Activated CD4-positive, alpha-beta T cell treated with anti-CD3 and anti-CD28 coated beads, Interleukin-2, amount 10 ng/mL, durations not matched to agents 24 days and 14 days (primary cell): Measurements from ENCODE around the gene SPATA20. TPM values are rescaled to one million over a fixed set of nuclear protein-coding genes. Genes with fewer than 3 reads are reported as not detected.

Experiments
- DNase-seq: peaks from one replicate; pipeline ENCODE4 v3.0.0; 2022
- H3K27ac Mint-ChIP-seq: one replicate; pipeline ENCODE4 v1.8.0; 2022; ENCODE audit warnings: mild to moderate bottlenecking, mixed read lengths
- H3K27me3 Mint-ChIP-seq: one replicate; pipeline ENCODE4 v1.8.0; 2022; ENCODE audit warnings: mixed read lengths
- H3K36me3 Mint-ChIP-seq: one replicate; pipeline ENCODE4 v1.8.0; 2022; ENCODE audit warnings: low read depth, mild to moderate bottlenecking, mixed read lengths
- H3K4me1 Mint-ChIP-seq: one replicate; pipeline ENCODE4 v1.8.0; 2021; ENCODE audit warnings: mixed read lengths
- H3K4me3 Mint-ChIP-seq: one replicate; pipeline ENCODE4 v1.8.0; 2022; ENCODE audit warnings: mild to moderate bottlenecking, moderate library complexity, mixed read lengths
- H3K9me3 Mint-ChIP-seq: one replicate; pipeline ENCODE4 v1.8.0; 2021; ENCODE audit warnings: mixed read lengths
- intact Hi-C: fragments of 100-400 bp; cut with micrococcal nuclease; formaldehyde crosslinking; loops from one replicate; pipeline ENCODE4 v1.15.1; 2023
- total RNA-seq: library from RNA; stranded (reverse); gene quantifications from 2 replicates; pipeline ENCODE4 v1.2.3, GENCODE V29; 2022

The SPATA20 gene
- total RNA-seq, 1 donor from 2014 or later, result 21.6 TPM

DNA sequence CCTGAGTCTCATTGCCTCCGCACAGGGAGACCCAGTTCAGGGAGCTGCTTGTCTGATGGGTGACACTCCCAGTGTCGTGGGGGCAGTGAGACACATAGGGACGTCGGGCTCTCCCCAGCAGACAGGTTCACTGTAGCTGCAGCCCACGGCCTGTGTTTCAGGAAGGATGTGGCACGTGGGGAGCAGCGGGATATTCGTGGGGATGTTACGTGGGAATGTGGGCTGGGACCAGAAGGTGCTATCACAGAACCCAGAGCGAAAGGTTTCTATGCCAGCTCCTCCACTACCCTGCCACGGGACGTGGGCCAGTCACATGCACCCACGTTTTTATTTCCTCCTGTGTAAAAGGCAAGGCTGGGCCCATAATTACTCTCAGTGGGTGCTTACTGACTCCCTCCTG lies 29.9 kb downstream of the SPATA20 start:
- no peaks in the 10 kb centered on the region for H3K9me3 Mint-ChIP-seq
- DNase-seq, result no peak
- H3K4me1 Mint-ChIP-seq, result no peaks in the 10 kb centered on the region
- H3K27ac Mint-ChIP-seq, result no peak overlapping the region
- intact Hi-C loops, result no loop called here
- no peaks in the 10 kb centered on the region for H3K36me3 Mint-ChIP-seq
- H3K27me3 Mint-ChIP-seq, result no peaks in the 10 kb centered on the region
- no peak overlapping the region for H3K4me3 Mint-ChIP-seq

DNA sequence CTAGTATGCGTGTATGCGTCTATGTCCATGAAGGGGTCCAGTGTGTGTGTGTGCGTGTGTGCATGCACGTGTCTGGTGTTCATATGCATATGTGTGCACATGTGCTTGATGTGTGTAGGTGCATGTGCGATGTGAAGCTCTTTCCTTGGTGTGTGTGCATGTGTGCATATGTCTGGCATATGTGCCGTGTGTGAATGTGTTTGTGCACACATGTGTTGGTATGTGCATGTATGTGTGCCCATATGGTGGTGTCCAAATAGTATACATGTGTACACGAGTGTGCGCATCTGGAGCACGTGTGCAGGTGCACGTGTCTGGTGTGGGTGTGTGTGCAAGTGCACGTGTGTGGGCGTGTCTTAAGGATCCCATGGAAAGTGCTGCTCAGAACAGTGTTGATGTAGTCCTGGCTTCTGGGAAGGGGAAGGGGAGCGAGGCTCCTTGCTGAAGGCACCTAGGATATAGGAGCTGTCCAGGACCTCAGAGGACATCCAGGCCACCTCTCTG lies 30.5 kb downstream of the SPATA20 start:
- H3K4me1 Mint-ChIP-seq, result no peaks in the 10 kb centered on the region
- H3K27ac Mint-ChIP-seq, result peak overlapping the region; percentile 1
- no peak for DNase-seq
- intact Hi-C loops, result no loop called here
- H3K9me3 Mint-ChIP-seq, result no peaks in the 10 kb centered on the region
- H3K27me3 Mint-ChIP-seq, result no peaks in the 10 kb centered on the region
- no peaks in the 10 kb centered on the region for H3K36me3 Mint-ChIP-seq
- H3K4me3 Mint-ChIP-seq, result no peak overlapping the region

DNA sequence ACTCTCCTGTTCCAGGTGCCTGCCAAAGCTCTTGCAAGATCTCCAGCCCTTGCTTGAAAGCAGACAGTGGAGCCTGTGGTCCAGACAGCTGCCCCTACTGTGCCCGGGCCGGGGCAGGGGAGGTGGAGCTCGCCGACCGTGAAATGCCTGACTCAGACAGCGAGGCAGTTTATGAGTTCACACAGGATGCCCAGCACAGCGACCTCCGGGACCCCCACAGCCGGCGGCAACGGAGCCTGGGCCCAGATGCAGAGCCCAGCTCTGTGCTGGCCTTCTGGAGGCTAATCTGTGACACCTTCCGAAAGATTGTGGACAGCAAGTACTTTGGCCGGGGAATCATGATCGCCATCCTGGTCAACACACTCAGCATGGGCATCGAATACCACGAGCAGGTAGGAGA lies 31.2 kb downstream of the SPATA20 start:
- Mint-ChIP-seq H3K36me3 (no peaks in the 10 kb centered on the region), H3K27ac (no peak overlapping the region), H3K4me3 (no peak overlapping the region), H3K27me3 (no peaks in the 10 kb centered on the region), H3K4me1 (no peaks in the 10 kb centered on the region), H3K9me3 (no peaks in the 10 kb centered on the region)
- intact Hi-C loops, result no loop called here
- no peak for DNase-seq

DNA sequence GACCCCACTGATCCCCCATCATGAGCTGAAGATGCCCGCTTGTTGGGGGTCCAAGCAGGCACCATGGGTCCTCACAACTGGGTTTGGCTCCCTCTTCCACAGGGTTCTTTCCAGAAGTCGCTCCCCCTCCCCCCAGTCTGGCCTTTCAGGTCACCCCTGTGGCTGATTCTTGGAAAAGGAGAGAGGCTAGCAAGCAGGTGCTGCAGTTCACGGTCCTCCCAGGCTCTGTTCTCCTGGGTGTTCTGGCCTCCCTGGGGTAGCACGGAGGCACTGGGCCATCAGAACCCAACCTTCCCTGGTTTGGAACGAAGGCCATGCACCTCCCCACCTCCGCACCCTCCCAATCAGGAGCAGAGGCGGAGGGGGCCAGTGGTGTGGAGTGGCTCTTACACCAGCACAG lies 32.4 kb downstream of the SPATA20 start:
- intact Hi-C loops, result no loop called here
- Mint-ChIP-seq H3K27ac (no peak overlapping the region), H3K4me1 (no peaks in the 10 kb centered on the region), H3K9me3 (no peaks in the 10 kb centered on the region), H3K36me3 (no peaks in the 10 kb centered on the region), H3K4me3 (no peak overlapping the region), H3K27me3 (peaks cover 6% of the 10 kb centered on the region)
- no peak for DNase-seq

DNA sequence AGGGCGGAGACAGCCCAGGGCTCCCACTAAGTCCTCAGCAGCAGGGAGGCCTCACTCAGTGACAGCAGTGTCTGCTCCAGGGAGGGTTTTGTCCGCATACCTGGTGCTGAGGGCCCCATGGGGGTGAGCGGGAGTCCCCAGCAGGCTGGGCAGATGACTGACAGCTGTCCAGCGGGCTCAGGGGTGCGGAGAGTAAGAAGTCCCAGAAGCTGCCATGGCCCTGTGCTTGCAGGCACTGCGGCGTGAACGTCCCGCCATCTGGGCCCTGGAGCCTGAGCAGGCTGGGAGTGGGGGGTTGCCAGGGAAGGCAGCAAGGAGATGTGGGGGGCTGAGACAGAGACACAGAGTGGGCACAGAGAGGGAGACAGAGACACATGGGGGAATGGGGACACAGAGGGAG lies 33.7 kb downstream of the SPATA20 start:
- intact Hi-C loops, result no loop called here
- peaks cover 7% of the 10 kb centered on the region for H3K27me3 Mint-ChIP-seq
- H3K4me3 Mint-ChIP-seq, result no peak overlapping the region
- no peaks in the 10 kb centered on the region for H3K36me3 Mint-ChIP-seq
- no peak overlapping the region for H3K27ac Mint-ChIP-seq
- H3K9me3 Mint-ChIP-seq, result no peaks in the 10 kb centered on the region
- no peak for DNase-seq
- no peaks in the 10 kb centered on the region for H3K4me1 Mint-ChIP-seq

DNA sequence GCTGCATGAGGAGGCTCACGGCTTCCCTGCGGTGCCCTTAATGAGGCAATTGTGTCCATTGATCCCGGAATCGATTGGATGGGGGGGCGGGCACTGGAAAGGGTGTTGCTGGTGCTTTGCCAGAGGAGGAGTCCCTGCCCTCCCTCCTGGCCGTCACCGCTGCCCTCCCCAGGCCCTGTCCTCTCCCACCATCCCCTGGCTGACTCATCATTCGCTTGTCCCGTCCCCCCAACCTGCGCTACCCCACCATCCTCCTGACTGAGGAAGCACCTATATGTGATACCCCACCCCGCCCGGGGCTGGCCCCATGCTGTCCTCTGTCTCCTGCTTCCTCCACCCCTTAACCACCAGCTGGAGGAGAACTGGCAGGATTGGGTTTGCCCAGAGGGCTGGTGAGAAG lies 34.3 kb downstream of the SPATA20 start:
- peaks cover 7% of the 10 kb centered on the region for H3K27me3 Mint-ChIP-seq
- H3K4me3 Mint-ChIP-seq, result no peak overlapping the region

DNA sequence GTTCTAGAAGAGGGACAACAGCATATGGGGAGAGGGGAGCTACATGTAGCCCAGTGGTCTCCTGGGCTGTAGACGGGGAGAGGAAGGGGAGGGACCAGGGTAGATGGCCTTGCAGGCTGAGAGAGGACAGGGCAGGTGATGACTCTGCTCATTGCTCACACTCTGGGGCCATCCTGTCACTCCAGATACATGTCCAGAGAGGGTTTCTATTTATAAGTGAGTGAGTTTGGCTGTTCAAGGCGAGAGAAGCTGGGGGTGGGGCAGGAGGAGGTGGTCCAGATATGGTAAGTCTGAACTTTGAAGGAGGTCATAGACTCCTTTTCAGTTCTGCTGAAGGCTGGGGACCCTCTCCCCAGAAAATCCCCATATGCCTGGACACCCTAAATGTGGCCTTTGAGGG lies 35.8 kb downstream of the SPATA20 start:
- no peak for DNase-seq
- Mint-ChIP-seq H3K4me1 (no peaks in the 10 kb centered on the region), H3K9me3 (no peaks in the 10 kb centered on the region), H3K36me3 (no peaks in the 10 kb centered on the region), H3K27me3 (peaks cover 11% of the 10 kb centered on the region), H3K27ac (no peak overlapping the region), H3K4me3 (no peak overlapping the region)
- intact Hi-C loops, result no loop called here

More for the DNA sequence above, 34.3 kb downstream of the SPATA20 start:
- Mint-ChIP-seq H3K4me1 (no peaks in the 10 kb centered on the region), H3K27ac (no peak overlapping the region), H3K36me3 (no peaks in the 10 kb centered on the region), H3K9me3 (no peaks in the 10 kb centered on the region)
- intact Hi-C loops, result no loop called here
- no peak for DNase-seq

DNA sequence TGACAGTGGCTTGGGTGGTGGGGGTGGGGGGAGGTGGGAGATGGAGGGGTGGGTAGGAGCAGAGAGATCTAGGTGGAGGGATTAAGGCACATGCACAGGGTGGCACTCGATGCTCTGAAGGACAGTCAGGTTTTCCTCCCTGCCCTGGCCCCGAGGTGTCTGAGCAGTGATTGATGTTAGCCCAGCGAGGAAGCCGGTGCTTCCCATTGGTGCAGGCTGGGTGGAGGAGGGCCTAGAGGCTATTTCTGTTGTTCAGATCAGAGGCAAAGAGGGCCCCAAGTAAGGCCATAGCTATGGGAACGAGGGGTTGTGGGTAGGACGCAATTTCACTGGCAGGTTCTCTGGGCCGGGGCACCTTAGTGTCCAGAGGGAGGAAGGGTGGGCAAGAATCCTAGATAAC lies 36.7 kb downstream of the SPATA20 start:
- no peaks in the 10 kb centered on the region for H3K36me3 Mint-ChIP-seq
- H3K27ac Mint-ChIP-seq, result no peak overlapping the region
- H3K9me3 Mint-ChIP-seq, result no peaks in the 10 kb centered on the region
- H3K27me3 Mint-ChIP-seq, result peaks cover 11% of the 10 kb centered on the region
- intact Hi-C loops, result no loop called here
- no peaks in the 10 kb centered on the region for H3K4me1 Mint-ChIP-seq
- H3K4me3 Mint-ChIP-seq, result no peak overlapping the region
- no peak for DNase-seq

DNA sequence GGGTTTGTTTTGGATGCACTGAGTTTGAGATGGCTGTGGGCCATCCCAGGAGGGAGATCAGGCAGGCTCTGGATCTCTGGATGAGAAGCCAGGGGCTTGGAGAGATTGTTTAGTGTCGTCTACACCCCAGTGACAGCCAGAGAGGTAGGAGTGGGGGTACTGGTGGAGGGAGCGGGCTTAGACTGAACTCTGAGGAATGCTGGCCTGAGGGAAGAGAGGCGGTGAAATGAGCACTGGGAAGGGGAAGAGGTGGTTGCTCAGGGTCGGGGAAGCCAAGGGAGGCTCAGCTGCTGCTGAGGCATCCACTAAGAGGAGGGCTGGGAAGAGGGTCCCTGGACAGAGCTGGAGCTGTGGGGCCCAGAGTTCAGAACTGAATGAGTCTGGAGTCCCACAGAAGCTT lies 37.1 kb downstream of the SPATA20 start:
- Mint-ChIP-seq H3K36me3 (no peaks in the 10 kb centered on the region), H3K9me3 (no peaks in the 10 kb centered on the region), H3K4me3 (no peak overlapping the region), H3K27ac (no peak overlapping the region), H3K4me1 (no peaks in the 10 kb centered on the region), H3K27me3 (peaks cover 11% of the 10 kb centered on the region)
- DNase-seq, result no peak
- intact Hi-C loops, result no loop called here

DNA sequence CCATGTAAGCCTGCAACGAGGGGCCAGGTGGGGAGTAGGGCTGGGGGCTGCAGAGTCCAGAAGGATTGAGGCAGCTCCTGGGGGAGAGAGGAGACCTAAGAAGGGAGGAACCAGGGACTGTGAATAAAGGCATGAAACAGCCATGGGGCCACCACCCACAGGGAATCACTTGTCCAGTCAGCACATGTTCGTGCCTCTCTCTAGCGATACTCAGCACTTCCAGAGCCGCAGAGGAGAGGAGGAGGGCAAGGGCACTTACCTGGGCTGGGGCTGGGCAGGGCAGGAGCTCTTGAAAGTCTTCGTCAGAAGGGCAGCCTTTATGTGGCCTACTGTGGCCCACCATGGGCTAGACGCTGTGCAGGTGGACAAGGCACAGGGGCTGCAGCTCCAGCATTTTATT lies 37.8 kb downstream of the SPATA20 start:
- H3K4me1 Mint-ChIP-seq, result no peaks in the 10 kb centered on the region
- intact Hi-C loops, result no loop called here
- no peaks in the 10 kb centered on the region for H3K36me3 Mint-ChIP-seq
- no peak overlapping the region for H3K4me3 Mint-ChIP-seq
- no peaks in the 10 kb centered on the region for H3K9me3 Mint-ChIP-seq
- no peak for DNase-seq
- no peak overlapping the region for H3K27ac Mint-ChIP-seq
- peaks cover 11% of the 10 kb centered on the region for H3K27me3 Mint-ChIP-seq

DNA sequence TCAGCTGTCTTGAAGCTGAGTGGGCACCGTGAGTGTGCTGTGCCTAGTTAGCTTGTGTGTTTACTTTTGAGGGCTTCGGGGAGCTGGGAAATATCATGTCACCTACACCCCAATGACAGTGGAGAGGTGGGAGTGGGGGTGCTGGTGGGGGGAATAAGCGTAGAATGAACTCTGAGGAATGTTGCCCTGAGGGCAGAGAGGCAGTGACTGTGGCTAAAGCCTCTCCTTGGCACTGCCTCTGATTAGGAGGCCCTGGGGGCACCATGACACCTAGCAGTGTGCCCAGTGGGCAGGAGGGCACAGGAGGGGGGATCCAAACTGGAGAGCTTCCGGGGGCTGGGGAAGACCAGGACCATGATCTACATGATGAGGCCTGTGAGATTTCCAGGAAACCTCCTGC lies 38.4 kb downstream of the SPATA20 start:
- DNase-seq, result no peak
- no peaks in the 10 kb centered on the region for H3K9me3 Mint-ChIP-seq
- H3K4me3 Mint-ChIP-seq, result no peak overlapping the region
- intact Hi-C loops, result no loop called here
- H3K4me1 Mint-ChIP-seq, result no peaks in the 10 kb centered on the region
- H3K36me3 Mint-ChIP-seq, result no peaks in the 10 kb centered on the region
- H3K27me3 Mint-ChIP-seq, result peaks cover 11% of the 10 kb centered on the region
- no peak overlapping the region for H3K27ac Mint-ChIP-seq

DNA sequence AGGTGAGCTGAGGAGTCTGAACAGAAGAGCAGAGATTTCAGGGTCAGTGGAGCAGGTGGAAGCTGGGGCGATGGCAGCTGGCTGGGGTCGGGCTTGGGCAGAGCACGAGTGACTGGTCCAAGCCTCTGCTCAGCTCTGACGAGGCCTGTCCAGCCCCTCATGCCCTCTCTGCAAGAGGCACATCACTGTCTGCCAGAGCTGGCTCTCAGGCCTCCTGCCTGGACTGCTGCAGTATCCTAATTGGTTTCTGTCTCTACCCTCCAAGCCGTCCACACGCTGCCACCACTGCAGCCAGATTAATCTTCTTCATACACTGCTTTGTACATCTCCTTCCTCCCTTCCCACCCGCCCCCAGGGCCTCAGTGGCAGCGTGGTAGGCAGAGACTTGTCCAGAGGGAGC lies 38.9 kb downstream of the SPATA20 start:
- Mint-ChIP-seq H3K36me3 (no peaks in the 10 kb centered on the region), H3K27me3 (peaks cover 11% of the 10 kb centered on the region), H3K4me3 (no peak overlapping the region), H3K9me3 (no peaks in the 10 kb centered on the region), H3K27ac (no peak overlapping the region), H3K4me1 (no peaks in the 10 kb centered on the region)
- intact Hi-C loops, result no loop called here
- DNase-seq, result no peak

DNA sequence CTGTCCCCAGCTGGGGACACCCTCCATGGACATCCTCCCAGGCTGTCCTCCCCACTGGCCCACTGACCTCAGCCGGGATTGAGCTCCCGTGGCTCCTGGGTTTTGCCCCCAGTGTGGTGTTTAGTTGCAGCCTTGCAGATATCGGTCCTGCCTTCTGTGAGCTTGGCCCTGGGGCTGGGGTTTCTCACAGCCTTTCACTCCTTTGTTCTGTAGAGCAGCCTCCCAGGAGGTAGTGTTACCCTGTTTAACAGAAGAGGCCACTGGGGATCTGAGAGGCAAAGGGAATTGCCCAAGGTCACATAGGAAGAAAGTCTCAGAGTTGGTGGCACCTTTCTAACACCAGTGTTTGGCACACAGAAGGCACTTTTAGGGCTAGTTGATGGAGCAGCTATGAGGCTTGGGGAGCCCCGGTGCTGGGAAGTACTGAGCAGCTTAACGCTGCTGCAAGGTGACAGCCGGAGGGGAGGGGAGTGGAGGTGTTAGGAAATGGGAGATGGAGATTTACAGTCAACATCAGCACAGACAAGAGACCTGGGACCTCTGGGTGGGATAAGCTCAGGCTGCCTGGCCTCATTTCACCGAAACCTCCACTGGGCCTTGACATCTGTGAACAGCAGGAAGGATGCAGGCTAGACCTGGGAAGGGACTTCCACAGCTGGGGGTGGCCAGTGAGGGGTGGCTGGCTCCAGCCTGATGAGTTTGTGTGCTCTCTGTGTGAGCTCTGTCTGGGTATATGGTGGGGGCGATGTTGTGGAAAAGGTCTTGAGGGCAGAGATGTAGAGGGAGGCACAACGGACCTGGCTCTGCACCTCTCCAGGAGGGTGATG lies 39.7 kb downstream of the SPATA20 start:
- H3K36me3 Mint-ChIP-seq, result no peaks in the 10 kb centered on the region
- no peaks in the 10 kb centered on the region for H3K4me1 Mint-ChIP-seq
- DNase-seq, result no peak
- H3K4me3 Mint-ChIP-seq, result no peak overlapping the region
- intact Hi-C loops, result no loop called here
- peaks cover 11% of the 10 kb centered on the region for H3K27me3 Mint-ChIP-seq
- H3K9me3 Mint-ChIP-seq, result no peaks in the 10 kb centered on the region
- no peak overlapping the region for H3K27ac Mint-ChIP-seq

DNA sequence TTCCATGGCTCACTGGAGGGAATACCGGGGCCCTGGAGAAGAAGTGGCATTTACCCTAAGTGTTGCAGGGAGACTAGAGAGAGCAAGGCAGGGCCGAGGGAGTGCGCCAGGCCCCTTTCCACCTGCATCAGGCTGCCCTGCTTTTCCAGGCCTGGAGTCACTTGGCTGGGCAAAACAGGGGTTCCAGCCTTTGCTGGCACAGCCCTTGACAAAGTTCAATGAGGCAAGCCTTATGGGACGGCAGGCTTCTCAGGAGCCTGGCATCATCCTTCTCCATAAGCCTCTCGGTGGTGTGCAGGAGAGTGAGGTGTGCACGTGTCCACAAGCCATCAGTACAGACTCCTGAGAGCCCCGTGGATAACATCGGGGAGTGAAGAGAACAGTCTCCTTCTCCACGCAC lies 40.6 kb downstream of the SPATA20 start:
- H3K36me3 Mint-ChIP-seq, result no peaks in the 10 kb centered on the region
- H3K4me3 Mint-ChIP-seq, result no peak overlapping the region
- H3K27me3 Mint-ChIP-seq, result peaks cover 11% of the 10 kb centered on the region
- H3K4me1 Mint-ChIP-seq, result no peaks in the 10 kb centered on the region
- intact Hi-C loops, result no loop called here
- no peak overlapping the region for H3K27ac Mint-ChIP-seq
- DNase-seq, result no peak
- H3K9me3 Mint-ChIP-seq, result no peaks in the 10 kb centered on the region
